Astrocyte (in vitro differentiated cells and primary cell): Measurements from ENCODE around the gene TNC. TPM values are rescaled to one million over a fixed set of nuclear protein-coding genes. Genes with fewer than 3 reads are reported as not detected.

Source experiments
- DNase-seq: peaks from one replicate; pipeline ENCODE4 v3.0.0-alpha.2; 2010; ENCODE audit warnings: low read depth
- FAIRE-seq: peaks from 2 replicates; lab custom pipeline; 2011; peaks lifted over from hg19 to GRCh38; lab: Jason Lieb, UNC
- H2AFZ ChIP-seq: 2 replicates; pipeline ENCODE4 v1.6.0; 2012; ENCODE audit warnings: low read depth, low read length, inconsistent platforms
- H3K27ac ChIP-seq: 2 replicates; pipeline ENCODE4 v1.5.1; 2011; ENCODE audit warnings: low read depth, low read length, inconsistent platforms
- H3K27me3 ChIP-seq: 2 replicates; pipeline ENCODE4 v1.6.0; 2011; ENCODE audit warnings: low read length, inconsistent platforms; ENCODE audit not compliant: insufficient read depth
- H3K36me3 ChIP-seq: 2 replicates; pipeline ENCODE4 v1.5.1; 2011; ENCODE audit warnings: low read length, inconsistent platforms; ENCODE audit not compliant: insufficient read depth
- H3K4me1 ChIP-seq: 2 replicates; pipeline ENCODE4 v1.5.1; 2011; ENCODE audit warnings: low read length, inconsistent platforms; ENCODE audit not compliant: insufficient read depth
- H3K4me2 ChIP-seq: 2 replicates; pipeline ENCODE4 v1.6.0; 2012; ENCODE audit warnings: low read length, inconsistent platforms
- H3K4me3 ChIP-seq: 2 replicates; pipeline ENCODE4 v1.5.1; 2011; ENCODE audit warnings: low read depth, mild to moderate bottlenecking, low read length, inconsistent platforms; ENCODE audit not compliant: insufficient read depth
- H3K79me2 ChIP-seq: 2 replicates; pipeline ENCODE4 v1.6.0; 2012; ENCODE audit warnings: mild to moderate bottlenecking, low read length, inconsistent platforms; ENCODE audit not compliant: insufficient read depth
- H3K9ac ChIP-seq: 2 replicates; pipeline ENCODE4 v1.6.0; 2012; ENCODE audit warnings: mild to moderate bottlenecking, low read length, inconsistent platforms
- H3K9me3 ChIP-seq: 2 replicates; pipeline ENCODE4 v1.5.1; 2012; ENCODE audit warnings: low read depth, mild to moderate bottlenecking, low read length, inconsistent platforms; ENCODE audit not compliant: insufficient read depth
- H4K20me1 ChIP-seq: 2 replicates; pipeline ENCODE4 v1.6.0; 2012; ENCODE audit warnings: low read length, inconsistent platforms; ENCODE audit not compliant: insufficient read depth
- H3K27ac Mint-ChIP-seq: one replicate; pipeline ENCODE4 v1.8.0; 2021; ENCODE audit warnings: mild to moderate bottlenecking, mixed read lengths; ENCODE audit not compliant: unreplicated experiment
- H3K27me3 Mint-ChIP-seq: one replicate; pipeline ENCODE4 v1.8.0; 2021; ENCODE audit warnings: low read depth, mixed read lengths; ENCODE audit not compliant: unreplicated experiment
- H3K36me3 Mint-ChIP-seq: one replicate; pipeline ENCODE4 v1.8.0; 2021; ENCODE audit warnings: low read depth, mixed read lengths; ENCODE audit not compliant: unreplicated experiment
- H3K4me1 Mint-ChIP-seq: one replicate; pipeline ENCODE4 v1.8.0; 2021; ENCODE audit warnings: low read depth, mixed read lengths; ENCODE audit not compliant: unreplicated experiment
- H3K4me3 Mint-ChIP-seq: one replicate; pipeline ENCODE4 v1.8.0; 2021; ENCODE audit warnings: mild to moderate bottlenecking, moderate library complexity, mixed read lengths; ENCODE audit not compliant: unreplicated experiment
- H3K9me3 Mint-ChIP-seq: one replicate; pipeline ENCODE4 v1.8.0; 2021; ENCODE audit warnings: mild to moderate bottlenecking, mixed read lengths; ENCODE audit not compliant: unreplicated experiment
- EZH2 ChIP-seq: IDR thresholded peaks from 2 replicates; pipeline ENCODE4 v1.6.1; 2012; ENCODE audit warnings: mild to moderate bottlenecking, low read length, inconsistent platforms; ENCODE audit not compliant: insufficient read depth
- total RNA-seq: library from RNA; stranded (reverse); gene quantifications from 2 replicates; pipeline ENCODE4 v1.2.1, GENCODE V29; 2021
- TF ChIP-seq, protein P1 (sequence below): IDR thresholded peaks from 2 replicates; pipeline ENCODE4 v1.5.1; 2011; ENCODE audit warnings: low read depth, mild to moderate bottlenecking, inconsistent platforms, low read length, moderate library complexity; ENCODE audit not compliant: insufficient read depth

Gene TNC
- total RNA-seq, 1 donor from 2014 or later: 747 TPM

DNA sequence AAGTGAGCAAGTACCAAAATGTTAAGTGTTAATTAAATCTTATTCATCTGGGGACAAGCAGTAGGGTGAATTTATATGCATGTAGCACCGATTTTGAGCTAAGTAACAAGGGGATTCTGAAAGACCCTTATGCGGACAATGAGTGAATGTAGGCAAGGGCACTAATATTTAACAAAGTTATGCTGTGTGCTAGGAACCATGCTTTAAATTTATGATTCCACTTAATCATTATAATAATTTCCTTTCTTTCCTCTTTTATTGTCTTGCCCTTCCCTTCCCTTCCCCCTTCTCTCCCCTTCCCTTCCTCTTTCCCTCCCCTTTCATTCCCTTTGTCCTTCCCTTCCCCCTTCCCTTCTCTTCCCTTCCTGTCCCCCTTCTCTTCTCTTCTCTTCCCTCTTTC lies 25.7 kb upstream of the TNC start:
- H3K27me3 Mint-ChIP-seq: no peaks in the 10 kb centered on the region
- H3K27ac Mint-ChIP-seq: no peak overlapping the region
- FAIRE-seq: peak; percentile 39
- Histone ChIP-seq H3K9me3 (no peaks in the 10 kb centered on the region), H3K79me2 (no peaks in the 10 kb centered on the region), H3K9ac (no peak overlapping the region), H3K36me3 (no peaks in the 10 kb centered on the region), H4K20me1 (no peaks in the 10 kb centered on the region), H3K4me3 (no peak overlapping the region), H3K27ac (no peak overlapping the region), H2AFZ (no peak overlapping the region), H3K4me1 (peaks cover 20% of the 10 kb centered on the region), H3K27me3 (no peaks in the 10 kb centered on the region), H3K4me2 (no peak overlapping the region)
- no peaks in the 10 kb centered on the region for H3K36me3 Mint-ChIP-seq
- no peak for DNase-seq
- peaks cover 39% of the 10 kb centered on the region for H3K4me1 Mint-ChIP-seq
- H3K9me3 Mint-ChIP-seq: peaks cover 4% of the 10 kb centered on the region
- H3K4me3 Mint-ChIP-seq: no peak overlapping the region
- TF ChIP-seq EZH2: no peak
- TF ChIP-seq, protein P1, sequence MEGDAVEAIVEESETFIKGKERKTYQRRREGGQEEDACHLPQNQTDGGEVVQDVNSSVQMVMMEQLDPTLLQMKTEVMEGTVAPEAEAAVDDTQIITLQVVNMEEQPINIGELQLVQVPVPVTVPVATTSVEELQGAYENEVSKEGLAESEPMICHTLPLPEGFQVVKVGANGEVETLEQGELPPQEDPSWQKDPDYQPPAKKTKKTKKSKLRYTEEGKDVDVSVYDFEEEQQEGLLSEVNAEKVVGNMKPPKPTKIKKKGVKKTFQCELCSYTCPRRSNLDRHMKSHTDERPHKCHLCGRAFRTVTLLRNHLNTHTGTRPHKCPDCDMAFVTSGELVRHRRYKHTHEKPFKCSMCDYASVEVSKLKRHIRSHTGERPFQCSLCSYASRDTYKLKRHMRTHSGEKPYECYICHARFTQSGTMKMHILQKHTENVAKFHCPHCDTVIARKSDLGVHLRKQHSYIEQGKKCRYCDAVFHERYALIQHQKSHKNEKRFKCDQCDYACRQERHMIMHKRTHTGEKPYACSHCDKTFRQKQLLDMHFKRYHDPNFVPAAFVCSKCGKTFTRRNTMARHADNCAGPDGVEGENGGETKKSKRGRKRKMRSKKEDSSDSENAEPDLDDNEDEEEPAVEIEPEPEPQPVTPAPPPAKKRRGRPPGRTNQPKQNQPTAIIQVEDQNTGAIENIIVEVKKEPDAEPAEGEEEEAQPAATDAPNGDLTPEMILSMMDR: no peak

DNA sequence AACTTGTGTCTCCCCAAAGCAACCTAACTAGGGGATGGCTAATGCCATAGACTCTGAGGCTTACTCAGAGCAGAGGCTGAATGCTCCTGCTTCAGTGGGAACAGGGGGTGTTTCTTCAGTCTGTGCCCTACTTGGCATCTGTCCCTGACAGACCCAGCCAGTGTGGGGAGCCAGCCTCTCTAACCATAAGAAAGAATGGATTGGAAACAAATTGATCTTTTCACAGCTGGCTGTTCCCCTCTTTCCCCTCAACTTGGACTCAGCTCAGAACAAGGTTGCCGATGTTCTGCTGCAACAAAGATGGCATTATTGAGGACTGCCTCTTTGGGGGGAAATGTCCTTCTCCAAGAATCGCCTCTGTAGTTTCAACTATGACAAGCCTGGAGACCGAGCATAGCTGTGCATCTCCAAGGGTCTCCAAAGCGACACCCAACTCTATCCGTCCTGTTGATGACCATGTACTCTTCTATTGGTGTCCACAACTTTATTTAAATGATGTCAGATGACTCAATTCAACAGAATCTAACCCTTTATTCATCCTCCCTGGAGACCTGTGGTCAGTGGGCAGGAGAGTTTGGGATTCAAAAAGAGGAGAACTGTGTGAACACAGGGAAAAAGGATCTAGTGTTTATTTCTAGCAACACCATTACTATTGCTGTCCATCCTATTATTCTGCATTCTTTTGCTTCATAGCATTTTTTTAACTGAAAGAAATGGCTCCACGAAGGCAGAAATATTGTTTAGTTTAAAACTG lies 24.7 kb upstream of the TNC start:
- FAIRE-seq (no peak), DNase-seq (peak; percentile 49)
- H3K36me3 ChIP-seq: no peaks in the 10 kb centered on the region
- Mint-ChIP-seq H3K27ac (no peak overlapping the region), H3K9me3 (peaks cover 4% of the 10 kb centered on the region), H3K36me3 (no peaks in the 10 kb centered on the region), H3K27me3 (no peaks in the 10 kb centered on the region), H3K4me1 (peaks cover 36% of the 10 kb centered on the region), H3K4me3 (no peak overlapping the region)
- no peaks in the 10 kb centered on the region for H3K79me2 ChIP-seq
- H3K4me3 ChIP-seq: no peak overlapping the region
- H3K27ac ChIP-seq: no peak overlapping the region
- no peaks in the 10 kb centered on the region for H3K9me3 ChIP-seq
- H3K27me3 ChIP-seq: no peaks in the 10 kb centered on the region
- H3K4me2 ChIP-seq: no peak overlapping the region
- H2AFZ ChIP-seq: no peak overlapping the region
- H3K4me1 ChIP-seq: peaks cover 20% of the 10 kb centered on the region
- TF ChIP-seq, protein P1: no peak
- TF ChIP-seq EZH2: no peak
- H3K9ac ChIP-seq: no peak overlapping the region
- H4K20me1 ChIP-seq: no peaks in the 10 kb centered on the region

GRCh38 chr9:115142090-115142489 lies 24.1 kb upstream of the TNC start:
- Histone ChIP-seq H3K27ac (no peak overlapping the region), H3K27me3 (no peaks in the 10 kb centered on the region), H2AFZ (no peak overlapping the region), H4K20me1 (no peaks in the 10 kb centered on the region), H3K4me2 (no peak overlapping the region), H3K79me2 (no peaks in the 10 kb centered on the region), H3K9me3 (no peaks in the 10 kb centered on the region), H3K36me3 (no peaks in the 10 kb centered on the region), H3K4me1 (peaks cover 16% of the 10 kb centered on the region), H3K9ac (no peak overlapping the region), H3K4me3 (no peak overlapping the region)
- H3K4me3 Mint-ChIP-seq: no peak overlapping the region
- H3K9me3 Mint-ChIP-seq: peaks cover 6% of the 10 kb centered on the region
- FAIRE-seq: no peak
- no peak overlapping the region for H3K27ac Mint-ChIP-seq
- no peaks in the 10 kb centered on the region for H3K36me3 Mint-ChIP-seq
- peaks cover 30% of the 10 kb centered on the region for H3K4me1 Mint-ChIP-seq
- TF ChIP-seq EZH2: no peak
- TF ChIP-seq, protein P1: no peak
- DNase-seq: no peak
- H3K27me3 Mint-ChIP-seq: no peaks in the 10 kb centered on the region
